Fibroblast of gingiva (primary cell): ENCODE data around the gene CLEC1A.

Experiments
- DNase-seq: peaks from one replicate; pipeline ENCODE4 v3.0.0-alpha.2; 2011; ENCODE audit warnings: low read depth

CLEC1A gene

GRCh38 chr12:10098791-10099190 lies at the start of gene CLEC1A:
CLEC1A (minus strand) TSS chr12:10098985; CDS start chr12:10098922, 63 bp downstream.
- peak; percentile 2 for DNase-seq

- no peak for DNase-seq
Observed at GRCh38 chr12:10147714-10148403, 49.1 kb upstream of the CLEC1A start.

- no peak for DNase-seq
Observed at GRCh38 chr12:10142976-10143589, 44.3 kb upstream of the CLEC1A start.

- peak; percentile 44 for DNase-seq
Observed at GRCh38 chr12:10140001-10140400, 41.2 kb upstream of the CLEC1A start.

GRCh38 chr12:10136637-10137205 lies 37.9 kb upstream of the CLEC1A start:
- DNase-seq, result no peak

GRCh38 chr12:10135126-10135525 lies 36.3 kb upstream of the CLEC1A start:
- DNase-seq, result no peak

- no peak for DNase-seq
Observed at GRCh38 chr12:10132850-10133370, 34.1 kb upstream of the CLEC1A start.

GRCh38 chr12:10131111-10131690 lies 32.4 kb upstream of the CLEC1A start:
- DNase-seq, result no peak

GRCh38 chr12:10130042-10130441 lies 31.3 kb upstream of the CLEC1A start, which contains the start of gene CLEC7A:
CLEC7A (minus strand) TSS chr12:10130199; CDS start chr12:10130082, 117 bp downstream.
- no peak for DNase-seq

GRCh38 chr12:10128687-10129086 lies 29.9 kb upstream of the CLEC1A start:
- no peak for DNase-seq

- DNase-seq, result no peak
Observed at GRCh38 chr12:10126413-10126812, 27.6 kb upstream of the CLEC1A start.

- no peak for DNase-seq
Observed at GRCh38 chr12:10122689-10123088, 23.9 kb upstream of the CLEC1A start.

- no peak for DNase-seq
Observed at GRCh38 chr12:10121278-10121677, 22.5 kb upstream of the CLEC1A start.

GRCh38 chr12:10119066-10119465 lies 20.3 kb upstream of the CLEC1A start:
- DNase-seq, result no peak

- no peak for DNase-seq
Observed at GRCh38 chr12:10115890-10116289, 17.1 kb upstream of the CLEC1A start.

- no peak for DNase-seq
Observed at GRCh38 chr12:10115311-10115710, 16.5 kb upstream of the CLEC1A start.

- DNase-seq, result no peak
Observed at GRCh38 chr12:10113920-10114319, 15.1 kb upstream of the CLEC1A start.

GRCh38 chr12:10113075-10113474 lies 14.3 kb upstream of the CLEC1A start:
- peak; percentile 24 for DNase-seq

- no peak for DNase-seq
Observed at GRCh38 chr12:10111451-10111850, 12.7 kb upstream of the CLEC1A start.

GRCh38 chr12:10110256-10110844 lies 11.6 kb upstream of the CLEC1A start:
- DNase-seq, result no peak

GRCh38 chr12:10102322-10102721 lies 3.5 kb upstream of the CLEC1A start:
- no peak for DNase-seq

- no peak for DNase-seq
Observed at GRCh38 chr12:10101648-10102220, 2.9 kb upstream of the CLEC1A start.
